HepG2 (cell line): ENCODE data around the gene PRDM15. TPM values are rescaled to one million over a fixed set of nuclear protein-coding genes. Genes with fewer than 3 reads are reported as not detected.
A peak's percentile ranks its signal among the peaks of the same experiment; 100 is the strongest.

Experiments
- ATAC-seq: fragments of 200-7000 bp; cut with Tn5 transposase; 3 replicates; pipeline ENCODE4 v1.9.1; 2020; ENCODE audit warnings: mild to moderate bottlenecking, moderate library complexity
- BruUV-seq: library from RNA; stranded (reverse); fragments of 400-500 nt; replicated peaks from 2 replicates; lab custom pipeline; 2021; lab: Mats Ljungman, UMichigan
- CTCF ChIA-PET: fragments of 300-600 bp; formaldehyde crosslinking; extraction: SDS; loops from one replicate; lab custom pipeline; 2021; ENCODE audit warnings: low total read pairs, inconsistent platforms, low intra/inter-chr PET ratio; lab: Yijun Ruan, JAX
- POLR2A ChIA-PET: fragments of 350-600 bp; sonication (Branson Sonifier 250); formaldehyde crosslinking; loops from one replicate; lab custom pipeline; 2020; ENCODE audit warnings: antibody characterized with exemption, inconsistent platforms; lab: Yijun Ruan, JAX
- DNase-seq: peaks from one replicate; pipeline ENCODE4 v3.0.0-alpha.2; 2015; ENCODE audit warnings: low spot score
- FAIRE-seq: peaks from 3 replicates; lab custom pipeline; 2011; peaks lifted over from hg19 to GRCh38; lab: Jason Lieb, UNC
- H2AFZ ChIP-seq: one replicate; pipeline ENCODE4 v1.6.1; 2011; ENCODE audit warnings: low read length, inconsistent platforms
- H3K27ac ChIP-seq: fragments of 300-600 bp; 3 replicates; pipeline ENCODE4 v1.8.0; 2011; ENCODE audit warnings: mixed run types, mild to moderate bottlenecking, mixed read lengths, low read length, inconsistent platforms; ENCODE audit not compliant: insufficient read depth; ENCODE audit errors: extremely low read length
- H3K27me3 ChIP-seq, 2 experiments: fragments of 200-600 bp in 1 of 2; 2 replicates in 1 of 2; 3 replicates in 1 of 2; pipeline versions ENCODE4 v1.6.0 to v1.8.0; 2011; ENCODE audit warnings: low read length in 2 of 2, mild to moderate bottlenecking in 2 of 2, moderate library complexity in 2 of 2, inconsistent platforms in 1 of 2; ENCODE audit not compliant: insufficient read depth in 2 of 2, control insufficient read depth in 1 of 2
- H3K36me3 ChIP-seq, 2 experiments: fragments of 200-600 bp in 1 of 2; replicated peaks in 1 of 2; 2 replicates in 1 of 2; 3 replicates in 1 of 2; pipeline versions ENCODE4 v1.5.1 to v1.8.0; 2011; ENCODE audit warnings: low read length in 2 of 2, inconsistent platforms in 1 of 2; ENCODE audit not compliant: insufficient read depth in 2 of 2, control insufficient read depth in 1 of 2
- H3K4me1 ChIP-seq: 2 replicates; pipeline ENCODE4 v1.5.1; 2012; ENCODE audit warnings: low read length, inconsistent platforms; ENCODE audit not compliant: insufficient read depth
- H3K4me2 ChIP-seq: 2 replicates; pipeline ENCODE4 v1.6.0; 2011; ENCODE audit warnings: low read depth, low read length, inconsistent platforms
- H3K4me3 ChIP-seq, 3 experiments: fragments of 200-600 bp in 1 of 3; sonication (generic), shearing (Covaris generic) in 1 of 3; replicated peaks in 1 of 3; 2 replicates each; pipeline ENCODE4 v1.5.1; 2011 to 2016; ENCODE audit warnings: low read length in 3 of 3, inconsistent platforms in 2 of 3, low read depth in 2 of 3, mild to moderate bottlenecking in 2 of 3, control low read depth in 1 of 3, mixed read lengths in 1 of 3; ENCODE audit not compliant: insufficient read depth in 1 of 3
- H3K79me2 ChIP-seq: one replicate; pipeline ENCODE4 v1.6.1; 2011; ENCODE audit warnings: low read length, inconsistent platforms; ENCODE audit not compliant: insufficient read depth
- H3K9ac ChIP-seq: 2 replicates; pipeline ENCODE4 v1.6.0; 2011; ENCODE audit warnings: mild to moderate bottlenecking, low read depth, low read length, inconsistent platforms; ENCODE audit not compliant: insufficient read depth
- H3K9me3 ChIP-seq: 2 replicates; pipeline ENCODE4 v1.5.1; 2012; ENCODE audit warnings: mild to moderate bottlenecking, low read length
- H4K20me1 ChIP-seq: 2 replicates; pipeline ENCODE4 v1.6.0; 2011; ENCODE audit warnings: inconsistent platforms, mild to moderate bottlenecking, low read length, moderate library complexity; ENCODE audit not compliant: insufficient read depth
- CHD4 ChIP-seq: fragments of 200-600 bp; sonication (generic); IDR thresholded peaks from 2 replicates; pipeline ENCODE4 v1.7.0; 2017; ENCODE audit warnings: mild to moderate bottlenecking, low read length, borderline replicate concordance
- GABPB1 ChIP-seq: IDR thresholded peaks from 2 replicates; pipeline ENCODE4 v1.6.1; 2016; ENCODE audit warnings: mild to moderate bottlenecking, missing genetic modification reagents, moderate library complexity, missing compliant biosample characterization
- HOXA3 ChIP-seq: sonication (generic); formaldehyde crosslinking; IDR thresholded peaks from 2 replicates; pipeline ENCODE4 v1.5.0; 2020; ENCODE audit warnings: missing genetic modification reagents
- KDM6A ChIP-seq: IDR thresholded peaks from 2 replicates; pipeline ENCODE4 v1.6.1; 2016; ENCODE audit warnings: low read depth
- KLF6 ChIP-seq: IDR thresholded peaks from 2 replicates; pipeline ENCODE4 v1.8.0; 2016; ENCODE audit warnings: missing biosample characterization, missing genetic modification reagents
- MEIS2 ChIP-seq: sonication (generic); formaldehyde crosslinking; IDR thresholded peaks from 2 replicates; pipeline ENCODE4 v1.9.0; 2021; ENCODE audit warnings: mild to moderate bottlenecking, missing genetic modification reagents
- NFIC ChIP-seq: IDR thresholded peaks from 2 replicates; pipeline ENCODE4 v1.6.1; 2012; ENCODE audit warnings: mild to moderate bottlenecking, low read length, inconsistent platforms
- POLR2AphosphoS2 ChIP-seq: IDR thresholded peaks from 2 replicates; pipeline ENCODE4 v1.6.1; 2011; ENCODE audit warnings: low read depth, low read length, improper control_type of control experiment
- SP2 ChIP-seq: sonication (generic); formaldehyde crosslinking; IDR thresholded peaks from 2 replicates; pipeline ENCODE4 v1.5.1; 2020; ENCODE audit warnings: mild to moderate bottlenecking, missing genetic modification reagents
- TRIM24 ChIP-seq: sonication (generic); formaldehyde crosslinking; IDR thresholded peaks from 2 replicates; pipeline ENCODE4 v1.8.0; 2022; ENCODE audit warnings: mild to moderate bottlenecking, missing genetic modification reagents
- XBP1 ChIP-seq: sonication (generic); formaldehyde crosslinking; IDR thresholded peaks from 2 replicates; pipeline ENCODE4 v1.5.0; 2020; ENCODE audit warnings: missing genetic modification reagents
- ZNF121 ChIP-seq: sonication (generic); formaldehyde crosslinking; IDR thresholded peaks from 2 replicates; pipeline ENCODE4 v1.5.0; 2020; ENCODE audit warnings: mild to moderate bottlenecking, missing genetic modification reagents
- ZNF274 ChIP-seq: sonication (generic); formaldehyde crosslinking; IDR thresholded peaks from 2 replicates; pipeline ENCODE4 v1.5.1; 2020; ENCODE audit warnings: mild to moderate bottlenecking, missing genetic modification reagents
- ZNF598 ChIP-seq: sonication (generic); formaldehyde crosslinking; IDR thresholded peaks from 2 replicates; pipeline ENCODE4 v1.5.1; 2020; ENCODE audit warnings: mild to moderate bottlenecking, missing genetic modification reagents, borderline replicate concordance
- WGBS: methylation state at CpG from one replicate; pipeline ENCODE4 v1.1.6; 2017; ENCODE audit warnings: low lambda C conversion rate; 5-methylcytosine and 5-hydroxymethylcytosine counted together
- in situ Hi-C: cut with HindIII; loops from 2 replicates; pipeline ENCODE4 v1.10.0; 2017; ENCODE audit warnings: low pct_unique_long_range_greater_than_20kb; ENCODE audit not compliant: extremely low pct_ligation_motif_present
- intact Hi-C: fragments of 100-400 bp; cut with micrococcal nuclease; formaldehyde crosslinking; loops from one replicate; pipeline ENCODE4 v1.10.0; 2022; ENCODE audit not compliant: unreplicated experiment
- polyA plus RNA-seq, 8 experiments: library from polyadenylated mRNA; depleted of rRNA in 3 of 8; stranded (reverse) in 7 of 8; unstranded in 1 of 8; fragments of >200 nt; fragmentation: Illumina TruSeq in 4 of 8; extraction: Trizol in 4 of 8; gene quantifications; 2 replicates each; pipeline versions ENCODE4 v1.2.1 to v1.2.3, GENCODE V29; 2011 to 2016; ENCODE audit warnings: low read depth in 4 of 8, missing spikeins in 1 of 8, mixed read lengths in 1 of 8; ENCODE audit not compliant: insufficient read depth in 1 of 8
- total RNA-seq, 5 experiments: library from RNA; depleted of rRNA; stranded (reverse); fragments of >200 nt; fragmentation: Illumina TruSeq; extraction: Trizol; gene quantifications; 2 replicates each; pipeline ENCODE4 v1.2.3, GENCODE V29; 2016; ENCODE audit warnings: low read depth in 1 of 5
- TF ChIP-seq, protein P1 (sequence below): sonication (generic); formaldehyde crosslinking; IDR thresholded peaks from 2 replicates; pipeline ENCODE4 v1.5.0; 2020; ENCODE audit warnings: mild to moderate bottlenecking, low read depth, missing genetic modification reagents, borderline replicate concordance
- TF ChIP-seq, protein P2 (sequence below): sonication (generic); formaldehyde crosslinking; IDR thresholded peaks from 2 replicates; pipeline ENCODE4 v1.4.0; 2020; ENCODE audit warnings: missing genetic modification reagents, borderline replicate concordance
- TF ChIP-seq, protein P3 (sequence below): sonication (generic); formaldehyde crosslinking; IDR thresholded peaks from 2 replicates; pipeline ENCODE4 v1.5.1; 2020; ENCODE audit warnings: mild to moderate bottlenecking, missing genetic modification reagents, borderline replicate concordance

Gene PRDM15
- total and polyA plus RNA-seq, 2 of the 13 experiments (the other 11 are each of a cell fraction or from before 2014, with no cell fraction given) = 4.0 to 6.9 TPM

DNA sequence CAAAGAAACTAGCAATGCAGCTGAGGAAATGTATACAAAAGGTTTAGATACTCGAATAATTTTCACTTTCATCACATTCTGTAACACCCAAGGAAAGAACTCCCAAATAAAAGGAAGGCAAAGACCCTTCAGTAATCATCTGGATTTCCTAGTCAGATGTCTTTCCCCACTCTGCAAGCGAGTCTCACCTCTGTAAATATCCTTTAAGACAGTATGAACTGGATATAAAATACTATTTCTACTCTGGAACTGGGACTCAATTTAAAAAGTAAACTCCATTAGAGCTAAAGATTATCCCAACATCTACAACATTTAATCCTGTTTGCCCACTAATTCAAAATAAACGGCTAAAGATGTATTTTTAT lies 47.6 kb upstream of the PRDM15 start:
- ATAC-seq = no peak
- DNase-seq = no peak
- Histone ChIP-seq H3K36me3 (no peaks in the 10 kb centered on the region; a peak in 1 of 5 replicates), H3K4me1 (peaks cover 59% of the 10 kb centered on the region), H2AFZ (no peak overlapping the region), H3K27me3 (no peaks in the 10 kb centered on the region), H3K4me3 (peak overlapping the region; percentile 41 to 71 (median 65); a peak in 5 of 6 replicates), H3K4me2 (peak overlapping the region; percentile 97), H3K27ac (peak overlapping the region; percentile 94), H3K79me2 (peaks cover 1% of the 10 kb centered on the region), H3K9me3 (no peaks in the 10 kb centered on the region), H3K9ac (peak overlapping the region; percentile 82), H4K20me1 (no peaks in the 10 kb centered on the region)
- BruUV-seq = TSS peak; percentile 67
- no peak for FAIRE-seq
- ChIA-PET POLR2A (interaction anchor here (0.8 to 2.8 kb wide), 9 partner anchors 17 to 459 kb away, joined by 3 to 16 read pairs (median 3); partner anchors contain the start of gene PRDM15), CTCF (no interaction called here)
- intact Hi-C loops = no loop called here
- TF ChIP-seq TRIM24 (CRISPR knock-in tag) (no peak), XBP1 (CRISPR knock-in tag) (no peak), ZNF274 (CRISPR knock-in tag) (no peak), MEIS2 (CRISPR knock-in tag) (no peak), NFIC (no peak), ZNF121 (no peak), HOXA3 (CRISPR knock-in tag) (no peak), CHD4 (no peak), SP2 (CRISPR knock-in tag) (no peak), KLF6 (CRISPR knock-in tag) (no peak), POLR2AphosphoS2 (no peak), GABPB1 (CRISPR knock-in tag) (no peak), KDM6A (CRISPR knock-in tag) (no peak), ZNF598 (CRISPR knock-in tag) (no peak)
- TF ChIP-seq, protein P1, sequence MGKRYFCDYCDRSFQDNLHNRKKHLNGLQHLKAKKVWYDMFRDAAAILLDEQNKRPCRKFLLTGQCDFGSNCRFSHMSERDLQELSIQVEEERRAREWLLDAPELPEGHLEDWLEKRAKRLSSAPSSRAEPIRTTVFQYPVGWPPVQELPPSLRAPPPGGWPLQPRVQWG (CRISPR knock-in tag) = no peak
- TF ChIP-seq, protein P2, sequence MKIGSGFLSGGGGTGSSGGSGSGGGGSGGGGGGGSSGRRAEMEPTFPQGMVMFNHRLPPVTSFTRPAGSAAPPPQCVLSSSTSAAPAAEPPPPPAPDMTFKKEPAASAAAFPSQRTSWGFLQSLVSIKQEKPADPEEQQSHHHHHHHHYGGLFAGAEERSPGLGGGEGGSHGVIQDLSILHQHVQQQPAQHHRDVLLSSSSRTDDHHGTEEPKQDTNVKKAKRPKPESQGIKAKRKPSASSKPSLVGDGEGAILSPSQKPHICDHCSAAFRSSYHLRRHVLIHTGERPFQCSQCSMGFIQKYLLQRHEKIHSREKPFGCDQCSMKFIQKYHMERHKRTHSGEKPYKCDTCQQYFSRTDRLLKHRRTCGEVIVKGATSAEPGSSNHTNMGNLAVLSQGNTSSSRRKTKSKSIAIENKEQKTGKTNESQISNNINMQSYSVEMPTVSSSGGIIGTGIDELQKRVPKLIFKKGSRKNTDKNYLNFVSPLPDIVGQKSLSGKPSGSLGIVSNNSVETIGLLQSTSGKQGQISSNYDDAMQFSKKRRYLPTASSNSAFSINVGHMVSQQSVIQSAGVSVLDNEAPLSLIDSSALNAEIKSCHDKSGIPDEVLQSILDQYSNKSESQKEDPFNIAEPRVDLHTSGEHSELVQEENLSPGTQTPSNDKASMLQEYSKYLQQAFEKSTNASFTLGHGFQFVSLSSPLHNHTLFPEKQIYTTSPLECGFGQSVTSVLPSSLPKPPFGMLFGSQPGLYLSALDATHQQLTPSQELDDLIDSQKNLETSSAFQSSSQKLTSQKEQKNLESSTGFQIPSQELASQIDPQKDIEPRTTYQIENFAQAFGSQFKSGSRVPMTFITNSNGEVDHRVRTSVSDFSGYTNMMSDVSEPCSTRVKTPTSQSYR = no peak
- TF ChIP-seq, protein P3, sequence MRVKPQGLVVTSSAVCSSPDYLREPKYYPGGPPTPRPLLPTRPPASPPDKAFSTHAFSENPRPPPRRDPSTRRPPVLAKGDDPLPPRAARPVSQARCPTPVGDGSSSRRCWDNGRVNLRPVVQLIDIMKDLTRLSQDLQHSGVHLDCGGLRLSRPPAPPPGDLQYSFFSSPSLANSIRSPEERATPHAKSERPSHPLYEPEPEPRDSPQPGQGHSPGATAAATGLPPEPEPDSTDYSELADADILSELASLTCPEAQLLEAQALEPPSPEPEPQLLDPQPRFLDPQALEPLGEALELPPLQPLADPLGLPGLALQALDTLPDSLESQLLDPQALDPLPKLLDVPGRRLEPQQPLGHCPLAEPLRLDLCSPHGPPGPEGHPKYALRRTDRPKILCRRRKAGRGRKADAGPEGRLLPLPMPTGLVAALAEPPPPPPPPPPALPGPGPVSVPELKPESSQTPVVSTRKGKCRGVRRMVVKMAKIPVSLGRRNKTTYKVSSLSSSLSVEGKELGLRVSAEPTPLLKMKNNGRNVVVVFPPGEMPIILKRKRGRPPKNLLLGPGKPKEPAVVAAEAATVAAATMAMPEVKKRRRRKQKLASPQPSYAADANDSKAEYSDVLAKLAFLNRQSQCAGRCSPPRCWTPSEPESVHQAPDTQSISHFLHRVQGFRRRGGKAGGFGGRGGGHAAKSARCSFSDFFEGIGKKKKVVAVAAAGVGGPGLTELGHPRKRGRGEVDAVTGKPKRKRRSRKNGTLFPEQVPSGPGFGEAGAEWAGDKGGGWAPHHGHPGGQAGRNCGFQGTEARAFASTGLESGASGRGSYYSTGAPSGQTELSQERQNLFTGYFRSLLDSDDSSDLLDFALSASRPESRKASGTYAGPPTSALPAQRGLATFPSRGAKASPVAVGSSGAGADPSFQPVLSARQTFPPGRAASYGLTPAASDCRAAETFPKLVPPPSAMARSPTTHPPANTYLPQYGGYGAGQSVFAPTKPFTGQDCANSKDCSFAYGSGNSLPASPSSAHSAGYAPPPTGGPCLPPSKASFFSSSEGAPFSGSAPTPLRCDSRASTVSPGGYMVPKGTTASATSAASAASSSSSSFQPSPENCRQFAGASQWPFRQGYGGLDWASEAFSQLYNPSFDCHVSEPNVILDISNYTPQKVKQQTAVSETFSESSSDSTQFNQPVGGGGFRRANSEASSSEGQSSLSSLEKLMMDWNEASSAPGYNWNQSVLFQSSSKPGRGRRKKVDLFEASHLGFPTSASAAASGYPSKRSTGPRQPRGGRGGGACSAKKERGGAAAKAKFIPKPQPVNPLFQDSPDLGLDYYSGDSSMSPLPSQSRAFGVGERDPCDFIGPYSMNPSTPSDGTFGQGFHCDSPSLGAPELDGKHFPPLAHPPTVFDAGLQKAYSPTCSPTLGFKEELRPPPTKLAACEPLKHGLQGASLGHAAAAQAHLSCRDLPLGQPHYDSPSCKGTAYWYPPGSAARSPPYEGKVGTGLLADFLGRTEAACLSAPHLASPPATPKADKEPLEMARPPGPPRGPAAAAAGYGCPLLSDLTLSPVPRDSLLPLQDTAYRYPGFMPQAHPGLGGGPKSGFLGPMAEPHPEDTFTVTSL (CRISPR knock-in tag) = no peak
- WGBS = 45% methylated on average over 3 of the region's 3 CpGs
- in situ Hi-C loops = no loop called here
